ENCODE results near the gene MISP3.

GRCh38 chr19:14120497-14120780 lies 47.9 kb downstream of the MISP3 start:
- TF ChIP-seq ZNF274 (IDR thresholded peaks at IDR 0.05; ENCODE audit: low read depth, low read length) = no peak
- no peak for TF ChIP-seq YY1 (IDR thresholded peaks at IDR 0.05; ENCODE audit: insufficient read depth, insufficient read length)
- TF ChIP-seq SUZ12 (IDR thresholded peaks at IDR 0.05; ENCODE audit: extremely low read depth, insufficient read depth, insufficient read length) = no peak

Measured in NT2/D1 (cell line).